HT-29 (cell line): ENCODE measurements around the gene PROX2. TPM values are rescaled to one million over a fixed set of nuclear protein-coding genes. Genes with fewer than 3 reads are reported as not detected.
A peak's percentile ranks its signal among the peaks of the same experiment; 100 is the strongest.

ENCODE experiments used
- DNase-seq: peaks from one replicate; pipeline ENCODE4 v3.0.0-alpha.2; 2015; ENCODE audit warnings: low spot score
- total RNA-seq: library from RNA; depleted of rRNA; stranded (reverse); fragments of >200 nt; shearing (Covaris generic); gene quantifications from 2 replicates; pipeline ENCODE4 v1.2.3, GENCODE V29; 2014

The PROX2 gene
- total RNA-seq, 1 experiment from 2014 or later: not detected

GRCh38 chr14:74879427-74880182, 3.7 kb upstream of the PROX2 start:
- DNase-seq: no peak

GRCh38 chr14:74875204-74875603, 741 bp downstream of the PROX2 start:
- no peak for DNase-seq

- DNase-seq: no peak
Observed at GRCh38 chr14:74871819-74872218, 4.1 kb downstream of the PROX2 start.

- no peak for DNase-seq
Observed at GRCh38 chr14:74868739-74869138, 7.2 kb downstream of the PROX2 start.

GRCh38 chr14:74867673-74868072, 8.3 kb downstream of the PROX2 start:
- DNase-seq: no peak

GRCh38 chr14:74866708-74867389, 9.1 kb downstream of the PROX2 start:
- DNase-seq: no peak

GRCh38 chr14:74865156-74865555, 10.8 kb downstream of the PROX2 start:
- no peak for DNase-seq

- no peak for DNase-seq
Observed at GRCh38 chr14:74864198-74864597, 11.7 kb downstream of the PROX2 start.

- DNase-seq: no peak
Observed at GRCh38 chr14:74863274-74863673, 12.7 kb downstream of the PROX2 start.

GRCh38 chr14:74861734-74862090, 14.2 kb downstream of the PROX2 start:
- no peak for DNase-seq

- DNase-seq: peak; percentile 84
Observed at GRCh38 chr14:74860899-74861733, 14.8 kb downstream of the PROX2 start.

- no peak for DNase-seq
Observed at GRCh38 chr14:74859757-74860552, 16.0 kb downstream of the PROX2 start.

- DNase-seq: no peak
Observed at GRCh38 chr14:74858022-74858421, 17.9 kb downstream of the PROX2 start.

- DNase-seq: no peak
Observed at GRCh38 chr14:74856366-74856765, 19.6 kb downstream of the PROX2 start.

- no peak for DNase-seq
Observed at GRCh38 chr14:74855945-74856344, 20.0 kb downstream of the PROX2 start.

GRCh38 chr14:74855021-74855420, 20.9 kb downstream of the PROX2 start:
- no peak for DNase-seq

GRCh38 chr14:74853581-74853980, 22.4 kb downstream of the PROX2 start:
- DNase-seq: no peak

- DNase-seq: no peak
Observed at GRCh38 chr14:74852922-74853530, 22.9 kb downstream of the PROX2 start.

- DNase-seq: no peak
Observed at GRCh38 chr14:74848768-74849167, 27.2 kb downstream of the PROX2 start.

GRCh38 chr14:74846968-74847665, 28.8 kb downstream of the PROX2 start:
- no peak for DNase-seq
